Retinal pigment epithelial cell (primary cell): ENCODE measurements around the gene SLC12A9.
A peak's percentile ranks its signal among the peaks of the same experiment; 100 is the strongest.

ENCODE experiments used
- DNase-seq: peaks from one replicate; pipeline ENCODE4 v3.0.0-alpha.2; 2010; ENCODE audit warnings: low read depth
- H3K4me3 ChIP-seq: 2 replicates; pipeline ENCODE4 v1.5.1; 2011; ENCODE audit warnings: mild to moderate bottlenecking, low read length, control low read depth, moderate library complexity
- TF ChIP-seq, protein P1 (sequence below): conservative IDR thresholded peaks from 2 replicates; pipeline ENCODE4 v1.5.1; 2011; ENCODE audit warnings: low read depth, low read length, control low read depth, inconsistent platforms

SLC12A9 gene

DNA sequence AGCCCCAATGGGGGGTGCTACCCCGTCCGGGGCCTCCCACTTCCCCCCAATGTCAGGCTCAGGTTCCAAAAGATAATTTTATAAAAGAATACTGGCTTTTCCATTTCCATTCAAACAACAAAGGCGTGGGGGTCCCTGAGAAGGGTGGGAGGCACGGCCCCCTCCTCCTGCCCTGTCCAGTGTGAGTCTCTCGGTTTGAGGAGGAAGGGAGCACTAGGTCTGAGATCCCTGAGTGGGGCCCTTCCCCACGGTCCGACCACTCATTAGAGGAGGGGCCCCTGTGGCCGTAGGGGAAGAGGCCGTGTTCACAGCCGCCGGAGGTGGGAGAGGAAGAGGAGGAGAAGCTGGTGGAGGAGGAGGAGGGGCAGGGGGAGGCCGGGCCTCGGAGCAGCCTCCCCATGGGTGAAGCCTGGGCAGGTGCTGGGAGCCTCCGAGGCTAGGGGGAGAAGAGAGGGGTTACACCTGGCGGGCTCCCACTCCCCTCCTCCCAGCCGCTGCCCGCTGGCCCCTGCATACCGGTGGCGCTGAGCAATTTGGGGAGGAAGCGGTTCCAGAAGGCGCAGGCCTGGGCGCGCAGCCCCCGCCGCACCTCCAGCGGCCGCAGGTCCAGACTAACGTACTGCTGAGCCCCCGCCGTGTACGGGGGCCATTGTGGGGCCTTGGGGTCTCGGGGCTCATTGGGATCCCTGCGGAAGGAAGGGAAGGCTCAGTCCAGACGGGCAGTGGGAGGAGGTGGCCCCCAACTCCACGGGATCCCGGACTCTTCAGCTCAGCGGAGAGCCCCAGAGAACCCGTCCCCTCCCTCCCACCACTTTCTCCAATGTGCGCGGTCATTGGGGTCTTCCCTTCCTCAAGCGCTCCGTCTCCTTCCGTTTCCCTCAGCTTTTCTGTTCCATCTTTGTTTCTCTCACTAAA is 38.4 kb downstream of the SLC12A9 start:
- no peak for DNase-seq
- TF ChIP-seq, protein P1, sequence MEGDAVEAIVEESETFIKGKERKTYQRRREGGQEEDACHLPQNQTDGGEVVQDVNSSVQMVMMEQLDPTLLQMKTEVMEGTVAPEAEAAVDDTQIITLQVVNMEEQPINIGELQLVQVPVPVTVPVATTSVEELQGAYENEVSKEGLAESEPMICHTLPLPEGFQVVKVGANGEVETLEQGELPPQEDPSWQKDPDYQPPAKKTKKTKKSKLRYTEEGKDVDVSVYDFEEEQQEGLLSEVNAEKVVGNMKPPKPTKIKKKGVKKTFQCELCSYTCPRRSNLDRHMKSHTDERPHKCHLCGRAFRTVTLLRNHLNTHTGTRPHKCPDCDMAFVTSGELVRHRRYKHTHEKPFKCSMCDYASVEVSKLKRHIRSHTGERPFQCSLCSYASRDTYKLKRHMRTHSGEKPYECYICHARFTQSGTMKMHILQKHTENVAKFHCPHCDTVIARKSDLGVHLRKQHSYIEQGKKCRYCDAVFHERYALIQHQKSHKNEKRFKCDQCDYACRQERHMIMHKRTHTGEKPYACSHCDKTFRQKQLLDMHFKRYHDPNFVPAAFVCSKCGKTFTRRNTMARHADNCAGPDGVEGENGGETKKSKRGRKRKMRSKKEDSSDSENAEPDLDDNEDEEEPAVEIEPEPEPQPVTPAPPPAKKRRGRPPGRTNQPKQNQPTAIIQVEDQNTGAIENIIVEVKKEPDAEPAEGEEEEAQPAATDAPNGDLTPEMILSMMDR, result no peak

DNA sequence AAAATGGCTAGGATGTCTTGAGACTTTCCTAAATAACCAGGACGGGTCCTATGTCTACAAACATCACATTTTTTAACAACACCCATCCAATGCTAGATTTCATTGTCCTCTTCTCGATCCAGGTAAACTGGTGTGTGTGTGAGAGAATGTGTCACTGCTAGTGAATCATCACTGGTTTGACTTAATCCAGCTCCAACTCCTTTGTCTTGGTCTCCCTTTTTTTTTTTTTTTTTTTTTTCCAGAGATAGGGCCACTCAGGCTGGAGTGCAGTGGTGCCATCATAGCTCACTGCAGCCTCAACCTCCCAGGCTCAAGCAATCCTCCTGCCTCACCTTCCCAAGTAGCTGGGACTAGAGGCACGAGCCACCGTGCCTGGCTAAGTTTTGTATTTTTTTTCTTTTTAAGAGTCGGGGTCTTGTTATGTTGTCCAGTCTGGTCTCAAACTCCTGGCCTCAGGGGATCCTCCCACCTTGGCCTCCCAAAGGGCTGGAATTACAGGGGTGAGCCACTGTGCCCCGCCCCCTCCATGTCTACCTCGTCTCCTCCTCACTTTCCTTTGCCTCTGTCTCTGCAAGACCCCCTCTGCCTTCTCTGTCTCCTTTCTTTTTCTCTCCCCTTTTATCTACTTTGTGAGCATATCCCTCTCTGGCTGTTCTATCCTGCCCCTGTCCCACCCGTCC is 39.2 kb downstream of the SLC12A9 start:
- no peak for DNase-seq
- TF ChIP-seq, protein P1, result no peak
- no peak overlapping the region for H3K4me3 ChIP-seq

More for the DNA sequence above, 38.4 kb downstream of the SLC12A9 start:
- peak overlapping the region; percentile 41 for H3K4me3 ChIP-seq

DNA sequence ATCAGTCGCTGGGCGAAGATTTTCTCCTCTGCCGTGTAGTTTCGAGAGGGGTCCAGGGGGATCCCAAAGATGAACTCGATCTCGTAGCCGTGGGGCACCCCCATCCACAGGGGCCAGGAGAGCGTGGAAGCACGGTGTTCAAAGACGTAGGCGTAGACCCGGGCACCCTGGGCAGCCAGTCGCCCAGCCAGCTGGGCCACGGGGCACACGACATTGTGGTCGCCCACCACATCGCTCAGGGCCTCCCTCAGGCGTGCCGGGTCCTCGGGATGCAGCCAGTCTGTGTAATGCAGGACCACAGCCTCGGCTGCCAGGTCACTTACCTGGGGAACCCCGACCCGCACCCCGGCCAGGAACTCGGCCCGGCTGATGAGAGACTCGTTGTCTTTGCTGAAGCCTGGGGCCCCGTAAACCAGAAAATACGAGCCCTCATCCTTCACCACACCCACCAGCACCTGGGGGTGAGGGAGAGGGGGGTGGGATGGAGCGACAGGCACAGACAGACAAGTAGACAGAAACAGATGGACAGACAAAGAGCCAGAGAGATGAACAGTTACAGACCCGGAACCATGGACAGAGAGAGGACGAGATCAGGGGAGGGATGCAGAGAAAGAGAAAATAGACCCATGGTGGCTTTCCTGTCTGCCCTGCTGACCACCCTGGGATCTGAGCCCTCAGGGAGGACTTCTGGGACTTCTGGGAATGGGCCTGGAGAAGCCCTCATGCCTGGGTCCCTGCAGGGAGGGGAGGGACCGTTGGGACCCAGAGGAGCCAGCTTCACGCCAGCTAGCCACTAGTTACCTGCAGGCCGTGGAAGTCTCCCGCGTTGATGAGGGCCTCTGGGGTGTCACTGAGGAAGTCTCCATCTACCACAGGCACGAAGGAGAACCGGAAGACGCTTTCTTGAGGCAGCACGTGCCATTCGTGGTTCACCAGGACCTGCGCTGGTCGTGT is 40.1 kb downstream of the SLC12A9 start:
- TF ChIP-seq, protein P1, result no peak
- H3K4me3 ChIP-seq, result no peak overlapping the region
- no peak for DNase-seq

DNA sequence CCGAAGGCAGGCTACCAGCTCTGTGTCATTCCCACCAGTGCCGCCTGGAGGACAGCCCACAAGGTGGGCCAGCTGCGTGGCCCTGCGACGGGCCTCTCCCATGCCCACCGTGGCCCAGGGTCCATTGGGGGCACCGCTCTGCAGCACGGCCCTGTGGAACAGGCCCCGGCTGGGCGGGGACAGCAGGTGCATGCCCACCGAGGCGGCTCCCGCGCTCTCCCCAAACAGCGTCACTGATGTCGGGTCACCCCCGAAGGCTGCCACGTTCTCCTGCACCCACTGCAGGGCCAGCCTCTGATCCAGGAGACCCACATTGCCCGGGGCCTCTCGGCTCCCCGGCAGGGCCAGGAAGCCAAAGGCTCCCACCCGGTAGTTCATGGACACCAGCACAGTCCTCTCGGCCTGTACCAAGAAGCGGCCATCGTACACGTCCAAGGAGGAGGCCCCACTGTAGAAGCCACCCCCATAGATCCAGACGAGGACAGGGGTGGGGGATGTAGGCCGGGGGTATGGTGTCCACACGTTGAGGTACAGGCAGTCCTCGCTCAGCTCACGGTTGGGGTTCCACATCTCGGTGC is 40.9 kb downstream of the SLC12A9 start:
- H3K4me3 ChIP-seq, result no peak overlapping the region
- TF ChIP-seq, protein P1, result no peak
- no peak for DNase-seq

DNA sequence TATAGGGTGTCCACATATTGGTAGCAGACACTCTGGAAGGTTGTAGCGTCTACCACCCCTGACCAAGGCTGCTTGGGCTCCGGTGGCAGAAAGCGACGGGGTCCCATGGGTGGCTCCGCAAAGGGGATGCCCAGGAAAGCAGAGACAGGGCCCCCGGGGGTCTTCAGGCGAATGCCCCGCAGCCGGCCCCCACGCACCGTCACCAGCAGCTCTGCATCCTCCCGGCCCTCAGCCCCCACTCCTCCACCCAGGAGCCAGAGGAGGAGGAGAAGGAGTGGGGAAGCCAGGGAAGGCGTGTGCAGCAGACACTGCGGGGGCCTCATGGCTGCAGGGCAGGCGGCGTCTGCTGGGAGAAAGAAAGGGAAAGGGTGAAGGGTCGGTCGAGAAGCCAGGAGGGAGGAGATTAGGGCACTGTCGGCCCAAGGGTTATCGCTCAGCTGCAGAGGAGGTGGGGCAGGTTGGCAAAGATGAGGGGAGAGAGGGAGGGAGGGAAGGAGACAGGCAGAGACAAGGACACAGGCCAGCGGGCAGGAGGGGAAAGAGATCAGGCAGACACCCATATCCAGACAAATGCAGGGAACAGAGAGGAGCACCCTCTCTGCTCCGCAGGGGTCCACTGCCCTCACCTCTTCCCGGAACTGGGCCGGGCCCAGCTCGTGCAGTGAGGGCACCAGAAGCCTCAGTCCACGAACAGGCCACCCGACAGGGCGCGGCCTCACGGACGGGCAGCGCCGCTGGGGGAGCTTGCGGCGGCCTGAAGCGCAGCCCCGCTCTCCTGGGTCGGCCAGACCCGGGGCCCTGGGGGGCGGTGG is 41.6 kb downstream of the SLC12A9 start:
- no peak overlapping the region for H3K4me3 ChIP-seq
- DNase-seq, result no peak
- TF ChIP-seq, protein P1, result no peak
